HG03066 (cell line): Measurements from ENCODE around the gene NOP58.
A peak's percentile ranks its signal among the peaks of the same experiment; 100 is the strongest.
"Not testable (repeated sequence)": the region's sequence is repeated elsewhere in the genome, so short reads cannot be mapped to it uniquely, and the experiment has no call there.

ENCODE experiments used
- ATAC-seq: cut with Tn5 transposase; IDR thresholded peaks from one replicate; pipeline ENCODE4 v1.9.1; 2021; ENCODE audit warnings: low read depth; ENCODE audit not compliant: unreplicated experiment

Gene NOP58

GRCh38 chr2:202265467-202266277 lies at the start of gene NOP58:
TSS of gene NOP58 (plus strand) at chr2:202265763. CDS start at chr2:202265942, 179 bp downstream.
- peak; percentile 75 for ATAC-seq

- no peak for ATAC-seq
These were observed 43.7 kb upstream of the NOP58 start for GRCh38 chr2:202221873-202222272.

- ATAC-seq = peak; percentile 46
These were observed 27.8 kb upstream of the NOP58 start for GRCh38 chr2:202237787-202238233.

GRCh38 chr2:202238234-202239197 lies 27.0 kb upstream of the NOP58 start, which contains the start of gene SUMO1:
TSS of gene SUMO1 (minus strand) at chr2:202238597. CDS start at chr2:202238451, 146 bp downstream.
- peak; percentile 94 for ATAC-seq

GRCh38 chr2:202247710-202248109 lies 17.9 kb upstream of the NOP58 start:
- ATAC-seq = not testable (repeated sequence)

GRCh38 chr2:202249521-202250253 lies 15.9 kb upstream of the NOP58 start:
- no peak for ATAC-seq

GRCh38 chr2:202251494-202251893 lies 14.1 kb upstream of the NOP58 start:
- ATAC-seq = no peak

GRCh38 chr2:202261531-202261930 lies 4.0 kb upstream of the NOP58 start:
- ATAC-seq = no peak

GRCh38 chr2:202267495-202267894 lies 1.9 kb downstream of the NOP58 start:
- no peak for ATAC-seq

GRCh38 chr2:202269585-202269984 lies 4.0 kb downstream of the NOP58 start:
- no peak for ATAC-seq

- no peak for ATAC-seq
These were observed 4.9 kb downstream of the NOP58 start for GRCh38 chr2:202270487-202270886.

- ATAC-seq = not testable (repeated sequence)
These were observed 10.6 kb downstream of the NOP58 start for GRCh38 chr2:202276078-202276720.

- ATAC-seq = peak; percentile 62
These were observed 12.6 kb downstream of the NOP58 start for GRCh38 chr2:202278036-202278760.

- ATAC-seq = no peak
These were observed 13.4 kb downstream of the NOP58 start for GRCh38 chr2:202278944-202279343.

- no peak for ATAC-seq
These were observed 21.0 kb downstream of the NOP58 start for GRCh38 chr2:202286595-202286994.

- no peak for ATAC-seq
These were observed 24.0 kb downstream of the NOP58 start for GRCh38 chr2:202289394-202290204.

- ATAC-seq = no peak
These were observed 24.8 kb downstream of the NOP58 start for GRCh38 chr2:202290316-202290715.

- ATAC-seq = no peak
These were observed 25.4 kb downstream of the NOP58 start for GRCh38 chr2:202290970-202291369.
